Nephron (organoid): ENCODE measurements around the gene DET1.
"Not testable (repeated sequence)": the region's sequence is repeated elsewhere in the genome, so short reads cannot be mapped to it uniquely, and the experiment has no call there.

ENCODE experiments used
- H3K27ac Mint-ChIP-seq, 3 experiments: 2 replicates each; pipeline ENCODE4 v1.8.0; 2020; ENCODE audit warnings: mixed read lengths in 3 of 3, mild to moderate bottlenecking in 2 of 3, moderate library complexity in 1 of 3
- H3K27me3 Mint-ChIP-seq: 2 replicates; pipeline ENCODE4 v1.8.0; 2021; ENCODE audit warnings: low read depth, mild to moderate bottlenecking, moderate library complexity, mixed read lengths
- H3K36me3 Mint-ChIP-seq: 2 replicates; pipeline ENCODE4 v1.8.0; 2020; ENCODE audit warnings: low read depth, mixed read lengths
- H3K4me1 Mint-ChIP-seq: 2 replicates; pipeline ENCODE4 v1.8.0; 2020; ENCODE audit warnings: mixed read lengths
- H3K4me3 Mint-ChIP-seq, 3 experiments: 2 replicates each; pipeline ENCODE4 v1.8.0; 2020; ENCODE audit warnings: mild to moderate bottlenecking in 3 of 3, mixed read lengths in 3 of 3, moderate library complexity in 2 of 3
- H3K9me3 Mint-ChIP-seq: 2 replicates; pipeline ENCODE4 v1.8.0; 2020; ENCODE audit warnings: mixed read lengths
- TF ChIP-seq, protein P1 (sequence below), 3 experiments: fragments of 200-600 bp; sonication (generic); IDR thresholded peaks; one replicate each; pipeline ENCODE4 v1.5.0; 2021; ENCODE audit warnings: antibody characterized with exemption in 3 of 3; ENCODE audit not compliant: unreplicated experiment in 3 of 3

Gene DET1

DNA sequence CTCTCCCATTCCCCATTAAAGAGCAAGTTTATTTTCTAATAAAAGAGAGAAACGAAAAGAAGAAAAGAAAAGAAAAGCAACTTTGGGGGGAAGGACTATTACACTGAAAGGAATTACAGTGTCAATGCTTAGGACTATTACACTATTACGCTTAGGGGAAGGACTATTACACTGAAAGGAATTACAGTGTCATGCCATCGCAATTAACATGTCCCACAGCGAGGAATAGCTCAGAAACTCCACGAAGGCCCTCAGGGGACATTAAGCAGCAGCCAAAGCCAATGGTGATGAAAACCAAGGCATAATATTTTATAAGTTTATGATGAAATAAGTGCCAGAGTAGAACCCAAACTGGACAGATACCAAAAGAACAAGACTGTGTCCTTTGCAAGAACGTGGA, 22.1 kb upstream of the DET1 start:
- Mint-ChIP-seq H3K9me3 (no peaks in the 10 kb centered on the region), H3K27me3 (peaks cover 16% of the 10 kb centered on the region), H3K4me3 (no peak overlapping the region), H3K27ac (no peak overlapping the region), H3K36me3 (no peaks in the 10 kb centered on the region), H3K4me1 (no peaks in the 10 kb centered on the region)
- TF ChIP-seq, protein P1, sequence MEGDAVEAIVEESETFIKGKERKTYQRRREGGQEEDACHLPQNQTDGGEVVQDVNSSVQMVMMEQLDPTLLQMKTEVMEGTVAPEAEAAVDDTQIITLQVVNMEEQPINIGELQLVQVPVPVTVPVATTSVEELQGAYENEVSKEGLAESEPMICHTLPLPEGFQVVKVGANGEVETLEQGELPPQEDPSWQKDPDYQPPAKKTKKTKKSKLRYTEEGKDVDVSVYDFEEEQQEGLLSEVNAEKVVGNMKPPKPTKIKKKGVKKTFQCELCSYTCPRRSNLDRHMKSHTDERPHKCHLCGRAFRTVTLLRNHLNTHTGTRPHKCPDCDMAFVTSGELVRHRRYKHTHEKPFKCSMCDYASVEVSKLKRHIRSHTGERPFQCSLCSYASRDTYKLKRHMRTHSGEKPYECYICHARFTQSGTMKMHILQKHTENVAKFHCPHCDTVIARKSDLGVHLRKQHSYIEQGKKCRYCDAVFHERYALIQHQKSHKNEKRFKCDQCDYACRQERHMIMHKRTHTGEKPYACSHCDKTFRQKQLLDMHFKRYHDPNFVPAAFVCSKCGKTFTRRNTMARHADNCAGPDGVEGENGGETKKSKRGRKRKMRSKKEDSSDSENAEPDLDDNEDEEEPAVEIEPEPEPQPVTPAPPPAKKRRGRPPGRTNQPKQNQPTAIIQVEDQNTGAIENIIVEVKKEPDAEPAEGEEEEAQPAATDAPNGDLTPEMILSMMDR (IDR thresholded peaks at IDR 0.05; ENCODE audit: unreplicated experiment in 3 of 3) = no peak

DNA sequence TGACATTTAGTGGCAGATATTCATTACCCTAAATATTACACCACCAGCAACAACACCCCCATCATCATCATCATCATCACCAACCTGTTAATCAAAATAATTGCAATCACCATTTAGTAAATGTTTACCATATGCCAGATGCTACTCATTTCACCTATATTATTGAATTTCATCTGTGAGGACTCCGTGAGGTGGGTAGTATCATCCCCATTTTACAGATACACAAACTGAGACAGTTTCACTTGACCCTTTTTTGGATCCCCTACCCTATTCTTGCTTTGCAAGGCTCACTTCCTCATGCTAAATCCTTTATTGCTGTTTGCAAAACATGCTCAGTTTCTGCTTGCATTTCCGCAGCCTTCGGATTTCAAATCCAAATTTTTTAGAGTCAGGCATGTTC, 18.3 kb upstream of the DET1 start:
- Mint-ChIP-seq H3K9me3 (peaks cover 17% of the 10 kb centered on the region), H3K27me3 (peaks cover 18% of the 10 kb centered on the region), H3K4me1 (no peaks in the 10 kb centered on the region), H3K4me3 (no peak overlapping the region), H3K36me3 (no peaks in the 10 kb centered on the region), H3K27ac (no peak overlapping the region)
- TF ChIP-seq, protein P1 (IDR thresholded peaks at IDR 0.05; ENCODE audit: unreplicated experiment in 3 of 3) = no peak

DNA sequence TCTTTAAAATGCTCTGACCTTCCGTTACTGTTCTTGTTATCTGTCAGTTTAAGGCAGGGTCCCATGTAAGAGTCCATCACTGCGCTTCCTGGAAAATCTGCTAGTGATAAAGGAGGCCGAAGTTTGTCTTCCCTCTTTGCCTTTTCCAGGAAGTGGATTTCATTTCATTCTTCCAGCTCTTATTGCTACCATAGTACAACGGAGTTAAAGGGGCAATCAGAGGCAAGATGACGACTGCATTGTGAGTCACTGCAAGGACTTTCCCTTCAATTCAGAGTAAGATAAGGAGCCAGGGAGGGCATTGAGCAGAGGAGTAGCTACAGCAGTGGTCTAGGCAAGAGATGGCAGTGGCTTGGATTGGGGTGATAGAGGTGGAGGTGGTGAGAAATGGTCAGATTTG, 17.2 kb upstream of the DET1 start:
- Mint-ChIP-seq H3K4me3 (no peak overlapping the region), H3K27me3 (peaks cover 18% of the 10 kb centered on the region), H3K9me3 (peaks cover 21% of the 10 kb centered on the region), H3K4me1 (no peaks in the 10 kb centered on the region), H3K36me3 (peaks cover 3% of the 10 kb centered on the region), H3K27ac (no peak overlapping the region)
- TF ChIP-seq, protein P1 (IDR thresholded peaks at IDR 0.05; ENCODE audit: unreplicated experiment in 3 of 3) = no peak

DNA sequence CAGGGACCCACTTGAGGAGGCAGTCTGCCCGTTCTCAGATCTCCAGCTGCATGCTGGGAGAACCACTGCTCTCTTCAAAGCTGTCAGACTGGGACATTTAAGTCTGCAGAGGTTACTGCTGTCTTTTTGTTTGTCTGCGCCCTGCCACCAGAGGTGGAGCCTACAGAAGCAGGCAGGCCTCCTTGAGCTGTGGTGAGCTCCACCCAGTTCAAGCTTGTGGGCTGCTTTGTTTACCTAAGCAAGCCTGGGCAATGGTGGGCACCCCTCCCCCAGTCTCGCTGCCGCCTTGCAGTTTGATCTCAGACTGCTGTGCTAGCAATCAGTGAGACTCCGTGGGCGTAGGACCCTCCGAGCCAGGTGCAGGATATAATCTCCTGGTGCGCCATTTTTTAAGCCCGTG, 13.1 kb upstream of the DET1 start:
- H3K9me3 Mint-ChIP-seq = peaks cover 26% of the 10 kb centered on the region
- not testable (repeated sequence) for H3K4me1 Mint-ChIP-seq, H3K36me3 Mint-ChIP-seq, H3K4me3 Mint-ChIP-seq, H3K27ac Mint-ChIP-seq
- H3K27me3 Mint-ChIP-seq = peaks cover 14% of the 10 kb centered on the region

DNA sequence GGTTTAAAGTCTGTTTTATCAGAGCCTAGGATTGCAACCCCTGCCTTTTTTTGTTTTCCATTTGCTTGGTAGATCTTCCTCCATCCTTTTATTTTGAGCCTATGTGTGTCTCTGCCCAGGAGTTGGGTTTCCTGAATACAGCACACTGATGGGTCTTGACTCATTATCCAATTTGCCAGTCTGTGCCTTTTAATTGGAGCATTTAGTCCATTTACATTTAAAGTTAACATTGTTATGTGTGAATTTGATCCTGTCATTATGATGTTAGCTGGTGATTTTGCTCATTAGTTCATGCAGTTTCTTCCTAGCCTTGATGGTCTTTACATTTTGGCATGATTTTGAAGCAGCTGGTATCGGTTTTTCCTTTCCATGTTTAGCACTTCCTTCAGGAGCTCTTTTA, 11.5 kb upstream of the DET1 start:
- Mint-ChIP-seq H3K9me3 (peaks cover 26% of the 10 kb centered on the region), H3K27me3 (peaks cover 14% of the 10 kb centered on the region)
- H3K4me3 Mint-ChIP-seq, H3K36me3 Mint-ChIP-seq, H3K27ac Mint-ChIP-seq, H3K4me1 Mint-ChIP-seq: not testable (repeated sequence)

DNA sequence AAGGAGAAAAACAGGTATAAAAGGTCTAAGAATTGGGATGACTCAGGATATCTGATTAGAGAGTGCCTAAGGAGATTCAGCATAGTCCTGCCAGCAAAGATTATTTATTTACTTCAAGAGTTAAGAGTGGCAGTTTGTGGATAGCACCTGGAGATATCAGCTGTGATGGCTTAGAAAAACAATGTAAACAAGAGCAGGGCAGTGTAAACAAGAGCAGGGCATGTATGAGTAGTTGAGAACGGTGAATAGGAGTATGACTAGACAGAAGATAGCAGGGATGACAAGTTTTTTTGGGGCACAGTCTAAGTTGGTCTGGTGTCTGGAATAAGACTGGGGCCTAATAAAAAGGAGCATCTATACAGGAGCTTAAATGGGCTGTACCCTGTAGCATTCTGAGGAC, 1.5 kb upstream of the DET1 start:
- not testable (repeated sequence) for H3K9me3 Mint-ChIP-seq, H3K4me1 Mint-ChIP-seq, H3K4me3 Mint-ChIP-seq, H3K27me3 Mint-ChIP-seq, H3K27ac Mint-ChIP-seq, H3K36me3 Mint-ChIP-seq

DNA sequence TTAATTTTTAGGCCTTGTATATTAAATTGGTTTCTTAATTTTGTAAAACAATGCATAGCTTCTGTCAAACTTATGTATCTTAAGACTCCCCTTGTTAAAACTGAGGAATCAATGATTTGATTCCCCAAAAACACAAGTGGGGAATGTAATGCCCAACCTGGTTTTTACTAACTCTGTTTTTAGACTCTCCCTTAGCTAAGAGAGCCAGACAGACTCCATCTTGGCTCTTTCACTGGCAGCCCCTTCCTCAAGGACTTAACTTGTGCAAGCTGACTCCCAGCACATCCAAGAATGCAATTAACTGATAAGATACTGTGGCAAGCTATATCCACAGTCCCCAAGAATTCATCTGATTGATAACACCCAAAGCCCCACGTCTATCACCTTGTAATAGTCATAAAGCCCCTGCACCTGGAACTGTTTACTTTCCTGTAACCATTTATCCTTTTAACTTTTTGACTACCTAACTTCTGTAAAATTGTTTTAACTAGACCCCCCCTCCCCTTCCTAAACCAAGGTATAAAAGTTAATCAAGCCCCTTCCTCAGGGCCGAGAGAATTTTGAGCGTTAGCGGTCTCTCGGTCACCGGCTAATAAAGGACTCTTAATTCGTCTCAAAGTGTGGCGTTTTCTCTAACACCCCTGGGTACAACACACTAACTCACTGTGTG, 768 bp downstream of the DET1 start:
- not testable (repeated sequence) for H3K36me3 Mint-ChIP-seq, H3K27me3 Mint-ChIP-seq, H3K9me3 Mint-ChIP-seq
- peaks cover 29% of the 10 kb centered on the region for H3K4me1 Mint-ChIP-seq
- H3K27ac Mint-ChIP-seq = peak overlapping the region; percentile 81 to 94 (median 92)
- H3K4me3 Mint-ChIP-seq = peak overlapping the region; percentile 92 to 96 (median 95)

DNA sequence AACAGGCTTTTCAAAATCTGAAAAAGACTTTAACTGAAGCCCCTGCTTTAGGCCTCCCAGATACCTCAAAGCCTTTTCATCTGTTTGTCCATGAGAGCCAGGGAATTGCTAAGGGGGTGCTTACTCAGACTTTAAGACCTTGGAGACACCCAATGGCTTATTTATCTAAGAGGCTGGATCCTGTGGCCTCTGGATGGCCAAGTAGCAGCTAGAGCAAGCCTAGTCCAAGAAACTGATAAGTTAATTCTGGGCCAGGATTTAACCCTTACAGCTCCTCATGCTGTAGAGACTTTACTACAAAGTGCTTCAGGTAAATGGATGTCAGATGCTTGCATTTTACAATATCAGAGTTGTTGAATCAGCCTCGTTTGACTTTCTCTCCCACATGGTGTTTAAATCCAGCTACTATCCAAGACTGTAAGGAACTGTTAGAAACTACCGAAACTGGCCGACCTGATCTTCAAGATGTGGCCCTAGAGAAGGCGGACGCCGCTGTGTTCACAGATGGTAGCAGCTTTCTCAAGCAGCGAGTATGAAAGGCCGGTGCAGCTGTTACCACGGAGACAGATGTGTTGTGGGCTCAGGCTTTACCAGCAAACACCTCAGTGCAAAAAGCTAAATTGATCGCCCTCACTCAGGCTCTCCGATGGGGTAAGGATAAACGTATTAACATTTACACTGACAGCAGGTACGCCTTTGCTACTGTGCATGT, 3.3 kb downstream of the DET1 start:
- H3K36me3 Mint-ChIP-seq = peaks cover 5% of the 10 kb centered on the region
- H3K4me3 Mint-ChIP-seq = peak overlapping the region in 2 of 3 experiments; percentile 50 to 63
- peaks cover 29% of the 10 kb centered on the region for H3K4me1 Mint-ChIP-seq
- peaks cover 4% of the 10 kb centered on the region for H3K9me3 Mint-ChIP-seq
- peak overlapping the region in 1 of 3 experiments; percentile 24 for H3K27ac Mint-ChIP-seq
- TF ChIP-seq, protein P1 (IDR thresholded peaks at IDR 0.05; ENCODE audit: unreplicated experiment in 3 of 3) = no peak
- H3K27me3 Mint-ChIP-seq = peaks cover 3% of the 10 kb centered on the region
